Hepatocyte (in vitro differentiated cells): Measurements from ENCODE around the gene ORC1.

ENCODE experiments used
- EZH2 ChIP-seq: fragments of 200-600 bp; sonication (generic); IDR thresholded peaks from 2 replicates; pipeline ENCODE4 v1.6.1; 2016; ENCODE audit warnings: antibody characterized with exemption, mild to moderate bottlenecking, borderline replicate concordance
- EZH2phosphoT487 ChIP-seq: fragments of 200-600 bp; sonication (generic); IDR thresholded peaks from one replicate; pipeline ENCODE4 v1.6.1; 2018; ENCODE audit warnings: antibody characterized with exemption, mild to moderate bottlenecking, low read depth, moderate library complexity; ENCODE audit not compliant: unreplicated experiment, severe bottlenecking
- TF ChIP-seq, protein P1 (sequence below): fragments of 200-600 bp; sonication (generic); IDR thresholded peaks from 2 replicates; pipeline ENCODE4 v1.5.1; 2016; ENCODE audit warnings: antibody characterized with exemption, mild to moderate bottlenecking; ENCODE audit not compliant: poor library complexity

GRCh38 chr1:52355847-52356505 lies 48.2 kb downstream of the ORC1 start:
- TF ChIP-seq, protein P1, sequence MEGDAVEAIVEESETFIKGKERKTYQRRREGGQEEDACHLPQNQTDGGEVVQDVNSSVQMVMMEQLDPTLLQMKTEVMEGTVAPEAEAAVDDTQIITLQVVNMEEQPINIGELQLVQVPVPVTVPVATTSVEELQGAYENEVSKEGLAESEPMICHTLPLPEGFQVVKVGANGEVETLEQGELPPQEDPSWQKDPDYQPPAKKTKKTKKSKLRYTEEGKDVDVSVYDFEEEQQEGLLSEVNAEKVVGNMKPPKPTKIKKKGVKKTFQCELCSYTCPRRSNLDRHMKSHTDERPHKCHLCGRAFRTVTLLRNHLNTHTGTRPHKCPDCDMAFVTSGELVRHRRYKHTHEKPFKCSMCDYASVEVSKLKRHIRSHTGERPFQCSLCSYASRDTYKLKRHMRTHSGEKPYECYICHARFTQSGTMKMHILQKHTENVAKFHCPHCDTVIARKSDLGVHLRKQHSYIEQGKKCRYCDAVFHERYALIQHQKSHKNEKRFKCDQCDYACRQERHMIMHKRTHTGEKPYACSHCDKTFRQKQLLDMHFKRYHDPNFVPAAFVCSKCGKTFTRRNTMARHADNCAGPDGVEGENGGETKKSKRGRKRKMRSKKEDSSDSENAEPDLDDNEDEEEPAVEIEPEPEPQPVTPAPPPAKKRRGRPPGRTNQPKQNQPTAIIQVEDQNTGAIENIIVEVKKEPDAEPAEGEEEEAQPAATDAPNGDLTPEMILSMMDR: no peak
- no peak for TF ChIP-seq EZH2
- no peak for TF ChIP-seq EZH2phosphoT487
